Stimulated activated CD8-positive, alpha-beta memory T cell treated with anti-CD3 and anti-CD28 coated beads, Interleukin-15, amount 100 ng/mL, for 1 hour (primary cell): ENCODE results near the gene BCLAF1.

Experiments
- DNase-seq: peaks from one replicate; pipeline ENCODE4 v3.0.0-alpha.2; 2020; ENCODE audit warnings: low read depth

BCLAF1 gene, protein sequence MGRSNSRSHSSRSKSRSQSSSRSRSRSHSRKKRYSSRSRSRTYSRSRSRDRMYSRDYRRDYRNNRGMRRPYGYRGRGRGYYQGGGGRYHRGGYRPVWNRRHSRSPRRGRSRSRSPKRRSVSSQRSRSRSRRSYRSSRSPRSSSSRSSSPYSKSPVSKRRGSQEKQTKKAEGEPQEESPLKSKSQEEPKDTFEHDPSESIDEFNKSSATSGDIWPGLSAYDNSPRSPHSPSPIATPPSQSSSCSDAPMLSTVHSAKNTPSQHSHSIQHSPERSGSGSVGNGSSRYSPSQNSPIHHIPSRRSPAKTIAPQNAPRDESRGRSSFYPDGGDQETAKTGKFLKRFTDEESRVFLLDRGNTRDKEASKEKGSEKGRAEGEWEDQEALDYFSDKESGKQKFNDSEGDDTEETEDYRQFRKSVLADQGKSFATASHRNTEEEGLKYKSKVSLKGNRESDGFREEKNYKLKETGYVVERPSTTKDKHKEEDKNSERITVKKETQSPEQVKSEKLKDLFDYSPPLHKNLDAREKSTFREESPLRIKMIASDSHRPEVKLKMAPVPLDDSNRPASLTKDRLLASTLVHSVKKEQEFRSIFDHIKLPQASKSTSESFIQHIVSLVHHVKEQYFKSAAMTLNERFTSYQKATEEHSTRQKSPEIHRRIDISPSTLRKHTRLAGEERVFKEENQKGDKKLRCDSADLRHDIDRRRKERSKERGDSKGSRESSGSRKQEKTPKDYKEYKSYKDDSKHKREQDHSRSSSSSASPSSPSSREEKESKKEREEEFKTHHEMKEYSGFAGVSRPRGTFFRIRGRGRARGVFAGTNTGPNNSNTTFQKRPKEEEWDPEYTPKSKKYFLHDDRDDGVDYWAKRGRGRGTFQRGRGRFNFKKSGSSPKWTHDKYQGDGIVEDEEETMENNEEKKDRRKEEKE

DNA sequence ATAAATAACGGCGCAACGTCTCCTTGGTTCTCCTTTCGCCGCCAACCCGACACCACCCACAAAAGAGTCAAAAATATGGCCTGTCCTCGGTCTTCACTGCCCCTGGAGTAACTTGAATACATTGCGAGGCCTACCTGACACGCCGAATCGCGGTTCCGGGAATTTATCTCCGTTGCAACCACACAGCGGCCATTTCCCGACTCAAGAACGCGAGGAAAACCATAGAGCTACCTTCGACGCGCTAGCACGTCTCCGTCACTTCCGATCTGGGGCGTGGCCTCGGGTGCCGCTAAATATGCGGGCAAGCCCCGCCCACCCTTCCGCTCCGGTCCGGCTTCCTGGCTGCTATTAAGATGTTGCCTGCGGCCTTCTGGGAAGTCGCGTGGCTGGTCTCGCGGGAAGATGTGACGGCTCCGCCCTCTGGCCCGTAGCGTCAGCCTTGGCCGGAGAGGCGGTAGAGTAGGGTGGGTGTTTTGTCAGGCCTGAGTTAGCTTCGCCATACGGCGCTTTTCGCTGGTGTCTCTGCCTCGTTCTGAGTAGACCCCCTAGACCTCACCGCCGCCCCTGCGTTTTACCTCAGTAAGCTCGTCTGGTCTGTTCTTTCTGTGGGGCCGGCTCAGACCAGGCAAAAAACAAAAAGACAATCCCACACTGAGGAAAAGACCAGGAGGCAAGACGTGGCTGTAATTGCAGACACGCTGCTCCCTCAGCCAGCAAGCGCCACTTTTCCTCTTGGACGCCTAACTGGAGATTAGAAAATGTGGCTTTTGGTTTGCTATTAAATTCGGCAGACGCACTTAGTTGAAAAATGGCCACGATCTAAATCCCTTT is at the start of gene BCLAF1:
Gene BCLAF1, minus strand, starts transcription at position 268 of the 831 bp plus-strand sequence. CDS start 9,980 bp downstream, outside the sequence.
- peak; percentile 98 for DNase-seq

DNA sequence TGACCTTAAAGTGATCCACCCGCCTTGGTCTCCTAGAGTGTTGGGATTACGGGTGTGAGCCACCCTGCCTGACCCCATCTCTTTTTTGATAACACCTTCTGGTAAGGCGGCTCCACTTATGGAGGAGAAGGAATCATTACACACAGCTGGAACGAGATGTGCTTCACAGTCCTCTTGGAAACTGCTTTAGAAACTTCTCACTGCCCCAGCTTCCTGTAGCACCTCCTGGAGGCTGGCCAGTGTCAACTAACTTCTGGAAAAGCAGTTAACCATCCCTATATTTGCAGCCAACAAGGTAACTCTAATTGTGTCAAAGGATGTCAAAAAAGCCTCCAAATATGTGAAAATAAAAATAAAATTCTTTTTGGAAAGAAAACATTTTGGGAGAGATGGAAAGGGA is 48.8 kb upstream of the BCLAF1 start:
- no peak for DNase-seq

DNA sequence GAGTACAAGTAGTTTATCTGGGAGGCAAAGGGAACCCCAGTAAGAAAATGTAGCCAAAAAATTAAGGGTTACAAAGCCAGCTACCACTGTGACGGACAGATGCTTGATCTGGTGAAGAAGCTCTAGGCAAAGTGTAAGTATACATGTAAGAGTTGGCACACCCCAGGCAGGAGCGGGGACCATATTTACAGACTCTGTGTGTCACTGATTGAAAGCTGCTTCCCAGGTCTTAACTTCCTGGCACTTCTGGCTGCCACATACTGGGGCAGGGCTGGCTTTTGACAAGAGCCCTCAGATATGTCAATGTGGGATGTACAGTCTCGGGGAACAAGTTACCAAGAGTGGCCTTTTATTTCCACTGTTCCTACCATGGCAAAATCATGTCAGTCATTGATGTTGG is 48.0 kb upstream of the BCLAF1 start:
- DNase-seq: no peak

DNA sequence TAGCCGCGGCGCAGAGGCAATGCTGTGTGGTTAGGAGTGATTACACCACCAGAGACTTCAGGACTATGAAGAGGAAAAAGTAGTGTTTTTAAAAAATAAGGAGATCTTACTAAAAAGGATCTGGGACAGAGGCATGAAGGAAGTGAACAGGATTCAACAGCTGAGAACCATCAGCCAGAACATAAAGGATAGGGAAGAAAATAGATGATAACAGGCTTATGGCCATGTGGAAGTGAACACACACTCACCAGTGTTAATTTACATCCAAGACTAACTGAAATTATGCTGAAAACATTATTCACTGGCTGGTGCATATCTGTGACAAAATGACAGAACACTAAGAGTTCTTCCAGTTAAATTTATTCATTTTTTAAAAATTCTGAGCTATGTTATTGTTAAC is 47.5 kb upstream of the BCLAF1 start:
- no peak for DNase-seq

DNA sequence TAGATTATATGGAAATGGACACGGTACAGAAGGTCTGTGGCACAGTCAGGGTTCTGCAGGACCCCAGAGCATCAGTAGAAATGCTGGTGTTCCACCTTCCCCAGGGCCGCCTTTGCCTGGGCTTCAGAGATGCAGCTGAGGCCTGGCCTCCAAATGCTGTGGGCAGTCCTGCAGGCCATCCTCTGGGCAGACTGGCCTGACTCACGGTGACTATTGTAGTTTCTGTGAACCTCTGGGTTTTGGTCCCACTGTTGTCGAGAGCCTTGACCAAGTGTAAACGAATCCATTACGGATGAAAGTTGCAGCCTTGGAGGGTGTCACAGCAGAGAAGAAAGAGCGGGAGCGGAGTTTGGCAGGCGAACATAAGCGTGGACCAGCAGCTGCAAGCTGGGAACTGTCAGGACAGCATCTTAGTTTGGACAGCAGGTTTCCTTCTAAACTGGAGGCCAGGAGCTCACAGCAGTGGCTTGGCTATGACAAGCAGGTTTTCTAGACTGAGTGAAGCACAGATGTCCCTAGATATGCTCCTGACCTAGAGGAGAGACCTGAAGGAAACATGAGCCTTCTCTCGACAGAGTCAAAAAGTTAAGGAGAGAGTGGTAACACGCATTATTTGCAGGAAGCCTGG is 46.2 kb upstream of the BCLAF1 start:
- DNase-seq: no peak

DNA sequence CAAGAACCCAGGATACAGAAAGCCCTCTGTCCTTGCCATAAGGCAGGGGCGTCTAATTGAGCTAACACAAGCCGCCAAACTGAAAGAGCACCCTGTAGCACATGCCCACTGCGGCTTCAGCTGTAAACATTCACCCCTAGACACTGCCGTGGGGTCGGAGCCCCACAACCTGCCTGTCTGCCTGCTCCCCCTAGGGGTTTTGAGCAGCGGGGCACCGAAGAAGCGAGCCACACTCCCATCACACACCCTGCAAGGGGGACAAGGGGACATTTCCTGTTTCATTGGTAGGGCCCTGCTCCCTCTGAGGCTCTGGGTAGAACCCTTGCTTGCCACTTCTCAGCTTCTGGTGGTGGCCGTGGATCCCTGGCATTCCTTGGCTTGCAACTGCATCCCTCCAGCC is 45.2 kb upstream of the BCLAF1 start:
- no peak for DNase-seq

DNA sequence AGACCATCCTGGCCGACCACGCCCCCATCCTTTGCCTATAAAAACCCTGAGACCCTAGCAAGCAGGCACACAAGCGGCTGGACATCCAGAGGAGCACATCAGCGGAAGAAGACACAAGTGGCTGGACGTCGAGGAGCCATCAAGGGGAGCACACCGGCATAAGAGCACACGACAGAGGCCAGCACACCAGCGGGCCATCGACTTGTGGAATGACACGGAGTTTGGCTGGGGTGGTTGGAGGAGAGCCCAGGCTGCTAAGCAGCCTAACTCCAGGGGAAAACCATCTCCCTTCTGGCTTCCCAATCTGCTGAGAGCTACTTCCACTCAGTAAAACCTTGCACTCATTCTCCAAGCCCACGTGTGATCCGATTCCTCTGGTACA is 44.8 kb upstream of the BCLAF1 start:
- DNase-seq: no peak

DNA sequence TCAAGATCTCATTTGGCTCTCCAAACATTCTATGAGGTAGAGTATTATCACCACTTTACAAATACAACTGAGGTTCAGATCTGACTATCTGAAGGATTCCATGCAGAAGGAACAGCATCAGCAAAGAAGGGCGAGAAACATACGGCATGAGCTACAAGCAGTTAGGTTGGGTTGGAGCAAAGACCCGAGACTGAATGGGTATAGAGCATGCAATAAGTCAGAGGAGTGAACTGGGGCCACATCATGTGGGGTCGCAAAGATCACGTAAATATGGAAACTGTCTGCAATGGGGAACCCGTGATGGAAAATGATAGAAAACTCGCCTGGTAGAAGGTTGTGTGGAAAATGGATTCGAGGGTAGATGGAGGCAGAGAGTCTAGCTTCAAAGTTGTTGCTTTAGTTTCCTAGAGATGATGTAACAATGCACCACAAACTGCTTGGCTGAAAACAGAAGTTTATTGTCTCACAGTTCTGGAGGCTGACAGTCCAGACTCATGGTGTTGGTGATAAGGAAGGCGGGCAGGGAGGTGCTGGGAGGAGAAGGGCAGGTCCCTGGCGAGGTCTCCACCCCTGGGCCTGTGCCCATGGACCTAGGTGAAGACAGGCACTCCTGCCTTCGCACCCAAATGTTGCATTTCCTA is 44.3 kb upstream of the BCLAF1 start:
- DNase-seq: no peak

DNA sequence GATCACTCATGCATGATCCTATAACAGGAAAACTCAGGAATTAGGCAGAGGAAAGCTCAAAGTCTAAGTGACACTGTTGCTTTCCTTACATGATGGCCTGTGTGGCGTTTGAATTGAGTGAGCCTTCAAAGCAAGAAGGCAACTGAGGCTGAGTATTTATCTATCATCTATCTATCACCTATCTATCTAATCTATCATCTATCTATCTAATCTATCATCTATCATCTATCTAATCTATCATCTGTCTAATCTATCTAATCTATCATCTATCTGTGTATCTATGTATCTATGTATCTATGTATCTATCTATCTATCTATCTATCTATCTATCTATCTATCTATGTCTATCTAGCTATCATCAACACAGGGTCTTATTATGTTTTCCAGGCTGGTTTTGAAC is 41.8 kb upstream of the BCLAF1 start:
- DNase-seq: no peak

DNA sequence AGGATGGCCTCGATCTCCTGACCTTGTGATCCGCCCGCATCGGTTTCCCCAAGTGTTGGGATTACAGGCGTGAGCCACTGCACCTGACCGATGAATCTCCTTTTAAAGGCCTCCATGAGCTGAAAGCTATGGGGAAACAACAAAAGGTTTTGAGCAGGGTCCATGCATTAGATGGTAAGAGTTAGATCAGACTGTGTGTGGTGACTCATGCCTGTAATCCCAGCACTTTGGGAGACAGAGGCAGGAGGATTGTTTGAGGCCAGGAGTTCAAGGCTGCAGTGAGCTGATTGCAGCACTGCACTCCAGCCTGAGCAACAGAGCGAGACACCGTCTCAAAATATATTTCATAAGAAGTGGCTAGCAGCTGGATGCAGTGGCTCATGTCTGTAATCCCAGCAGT is 41.0 kb upstream of the BCLAF1 start:
- no peak for DNase-seq

DNA sequence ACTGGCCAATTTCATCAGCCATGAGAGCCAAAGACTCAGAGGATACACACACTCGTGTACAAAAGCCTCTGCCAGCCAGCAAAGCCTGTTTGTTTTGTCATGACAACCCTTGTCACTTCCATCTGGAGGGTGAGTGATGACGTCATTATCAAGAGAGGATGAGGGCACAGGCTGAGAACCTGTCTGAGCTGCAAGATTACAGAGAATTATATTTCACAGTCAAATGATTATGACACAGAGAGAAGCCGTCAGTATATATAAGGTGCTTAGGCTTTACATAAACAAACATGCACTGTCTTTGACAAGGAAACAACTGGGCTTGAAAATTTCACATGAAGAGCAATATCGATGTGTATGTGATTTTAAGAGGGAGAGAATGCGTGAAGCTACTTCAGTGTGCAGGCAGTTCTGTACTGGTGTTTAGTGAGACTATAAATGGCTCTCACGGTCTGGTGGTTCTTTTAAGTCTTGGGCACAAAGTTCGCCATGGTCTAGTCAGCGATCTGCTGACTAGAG is 36.5 kb upstream of the BCLAF1 start:
- DNase-seq: no peak

DNA sequence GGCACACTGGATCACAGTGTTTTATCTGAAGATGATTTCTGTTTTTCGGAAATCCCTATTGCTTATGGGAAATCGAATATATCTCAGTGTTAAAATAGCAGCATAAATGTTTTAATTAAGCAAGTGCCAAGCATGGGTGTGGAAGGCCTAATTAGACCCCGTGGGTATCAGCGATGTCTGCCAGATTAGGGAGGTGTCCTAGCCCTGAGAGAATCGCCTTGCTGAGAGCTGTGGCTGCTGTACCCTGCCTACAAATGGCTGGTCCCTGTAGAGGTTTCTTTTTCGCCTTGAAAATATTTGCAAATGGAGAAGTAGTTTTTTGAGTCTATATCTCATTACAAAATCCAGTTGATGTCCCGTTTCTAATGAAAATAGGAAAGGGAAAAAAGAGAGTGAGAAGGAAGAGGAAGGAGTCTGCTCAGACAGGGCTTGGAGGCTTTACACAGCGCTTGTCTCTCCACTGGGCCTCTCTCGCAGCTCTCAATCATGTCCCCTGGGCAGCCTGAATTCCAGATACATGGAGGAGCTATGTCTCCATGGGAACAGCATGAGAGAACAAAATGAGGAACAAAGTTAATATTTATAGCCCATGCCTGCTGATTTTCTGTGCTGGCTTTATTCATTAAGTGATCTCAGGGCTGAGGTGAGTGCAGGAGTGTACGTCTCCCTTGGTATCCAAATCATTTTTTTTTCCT is 35.2 kb upstream of the BCLAF1 start:
- no peak for DNase-seq

DNA sequence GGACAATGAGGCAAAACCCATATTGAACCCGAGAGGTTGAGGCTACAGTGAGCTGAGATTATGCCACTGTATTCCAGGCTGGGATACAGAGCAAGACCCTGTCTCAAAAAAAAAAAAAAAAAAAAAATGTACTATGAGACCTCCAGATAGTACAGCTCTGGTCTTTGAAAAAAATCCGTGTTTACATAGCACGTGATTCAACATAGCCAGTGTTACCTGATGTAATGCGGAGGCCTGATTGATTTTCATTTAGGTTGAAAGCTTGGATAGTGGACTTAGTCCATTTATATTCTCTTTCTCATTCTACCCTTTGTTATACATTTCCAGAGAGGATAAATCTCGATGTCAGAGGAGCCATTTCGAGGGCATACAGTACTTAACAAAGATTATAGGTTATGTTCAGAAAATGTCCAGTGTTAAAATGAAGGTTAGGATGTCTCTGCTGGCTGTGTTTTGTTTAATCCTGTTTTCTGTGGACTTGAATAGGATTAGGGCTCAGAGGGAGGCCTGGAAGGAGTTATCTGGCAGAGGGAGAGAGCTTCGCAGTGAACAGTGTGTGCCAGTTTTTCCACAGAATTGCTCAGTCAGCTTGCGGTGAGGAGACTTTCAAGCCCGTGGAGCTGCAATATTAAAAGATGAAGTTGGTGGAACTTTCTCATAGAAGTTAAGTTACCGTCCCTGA is 33.9 kb upstream of the BCLAF1 start:
- DNase-seq: no peak

DNA sequence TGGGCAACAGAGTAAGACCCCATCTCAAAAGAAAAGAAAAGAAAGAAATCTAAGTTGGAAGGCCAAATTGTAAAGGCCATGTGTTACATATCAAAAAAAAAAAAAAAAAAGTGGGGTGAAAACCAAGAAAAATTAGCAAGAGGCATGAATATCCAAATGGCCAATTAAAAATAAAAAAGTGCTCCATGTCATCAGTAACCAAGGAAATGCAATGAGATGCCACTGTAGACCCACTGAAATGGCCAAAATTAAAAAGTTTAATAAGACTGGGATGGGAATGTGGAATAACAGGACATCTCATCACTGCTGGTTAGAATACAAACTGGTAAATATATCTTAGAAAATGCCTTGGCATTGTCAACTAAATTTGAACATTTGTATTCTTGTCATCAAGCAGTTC is 30.1 kb upstream of the BCLAF1 start:
- no peak for DNase-seq

DNA sequence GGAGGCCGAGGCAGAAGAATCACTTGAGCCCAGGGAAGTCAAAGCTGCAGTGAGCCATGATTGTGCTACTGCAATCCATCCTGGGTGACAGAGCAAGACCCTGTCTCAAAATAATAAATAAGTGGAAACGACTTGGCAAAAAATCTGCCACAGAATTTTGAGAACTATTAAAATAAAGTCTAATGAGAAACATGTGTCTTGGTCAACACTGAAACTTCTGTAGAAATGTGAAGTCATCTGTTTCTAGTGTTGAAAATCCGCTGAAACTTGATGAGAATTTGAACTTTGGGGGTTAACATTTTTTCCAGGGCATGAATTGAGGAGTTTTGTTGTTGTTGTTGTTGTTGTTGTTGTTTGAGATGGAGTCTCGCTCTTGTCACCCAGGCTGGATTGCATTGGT is 29.0 kb upstream of the BCLAF1 start:
- no peak for DNase-seq

DNA sequence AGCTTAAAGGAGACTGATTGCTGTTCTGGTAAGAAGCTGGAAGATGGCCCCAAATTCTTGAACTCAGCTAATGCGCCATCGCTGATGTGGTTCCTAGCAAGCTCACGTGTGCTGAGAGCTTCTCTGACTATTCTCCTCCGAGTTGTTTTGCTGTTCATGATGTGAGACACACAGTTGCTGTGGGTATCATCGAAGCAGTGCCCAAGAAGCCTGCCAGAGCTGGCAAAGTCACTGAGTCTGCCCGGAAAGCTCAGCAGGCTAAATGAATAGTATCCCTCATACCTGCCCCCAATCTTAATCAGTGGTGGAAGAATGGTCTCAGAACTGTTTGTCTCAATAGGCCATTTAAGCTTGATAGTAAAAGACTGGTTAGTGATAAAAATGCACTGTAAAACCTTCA is 28.3 kb upstream of the BCLAF1 start:
- no peak for DNase-seq

DNA sequence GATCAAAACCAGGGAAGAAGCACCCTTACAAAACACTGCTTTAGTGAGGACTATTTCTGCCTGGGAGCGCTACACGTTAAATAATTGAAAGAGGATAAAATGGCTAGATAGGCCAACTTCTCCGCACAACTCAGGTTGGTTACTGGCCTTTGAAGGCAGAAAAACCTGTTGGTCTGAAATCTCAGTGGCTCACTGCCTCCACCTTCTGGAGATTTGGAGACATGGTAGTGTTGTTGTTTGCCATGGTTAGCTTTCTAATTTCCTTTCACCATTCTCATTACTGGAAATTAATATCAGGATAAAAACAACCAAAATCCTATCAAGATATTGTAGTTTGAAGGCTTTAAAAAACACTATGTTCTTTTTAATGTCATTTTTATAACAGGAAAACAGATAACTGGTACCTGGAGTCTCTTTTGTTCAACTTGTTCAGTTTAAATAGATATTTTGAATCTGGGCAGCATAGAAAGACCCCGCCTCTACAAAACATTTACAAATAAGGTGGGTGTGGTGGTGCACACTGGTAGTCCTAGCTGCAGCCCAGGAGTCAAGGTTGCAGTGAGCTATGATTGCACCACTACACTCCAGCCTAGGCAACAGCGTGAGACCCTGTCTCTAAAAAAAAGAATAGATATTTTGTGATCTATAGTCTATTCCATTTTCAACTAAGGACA is 27.5 kb upstream of the BCLAF1 start:
- DNase-seq: peak; percentile 24

DNA sequence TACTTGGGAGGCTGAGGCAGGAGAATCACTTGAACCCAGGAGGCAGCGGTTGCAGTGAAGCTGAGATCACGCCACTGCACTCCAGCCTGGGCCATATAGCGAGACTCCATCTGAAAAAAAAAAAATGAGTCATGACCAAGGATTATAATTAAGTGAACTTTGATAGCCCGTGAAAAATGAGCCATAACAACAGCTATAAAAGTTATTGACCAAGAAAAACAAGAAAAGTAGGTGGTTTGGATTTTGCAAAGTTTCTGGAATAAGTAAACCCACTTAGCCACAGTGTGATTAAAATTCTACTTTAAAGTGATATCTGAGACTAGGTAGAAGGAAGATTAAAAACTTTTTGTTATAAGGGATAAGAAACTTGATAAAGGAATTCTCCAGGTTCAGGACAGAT is 25.9 kb upstream of the BCLAF1 start:
- no peak for DNase-seq

DNA sequence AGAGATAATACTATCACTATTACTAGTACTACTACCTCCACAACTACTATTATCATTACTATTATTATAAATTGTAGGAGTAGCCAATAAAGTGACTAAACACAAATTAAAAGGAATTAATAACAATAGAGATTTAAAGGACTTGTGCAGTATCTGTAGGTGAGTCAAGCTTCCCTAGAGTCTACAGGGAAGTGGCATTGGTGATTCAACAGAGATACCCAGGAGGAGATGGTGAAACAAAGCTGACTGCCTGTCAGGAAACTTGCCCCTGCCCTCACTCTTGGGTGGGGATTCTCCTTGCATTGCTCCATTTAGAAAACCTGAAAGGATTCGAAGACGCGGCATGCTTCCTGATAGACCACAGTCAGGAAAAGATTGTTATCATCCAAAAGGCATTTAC is 23.3 kb upstream of the BCLAF1 start:
- DNase-seq: no peak
